Right renal cortex interstitium (tissue), 3 donors: Measurements from ENCODE around the gene XXYLT1. TPM values are rescaled to one million over a fixed set of nuclear protein-coding genes. Genes with fewer than 3 reads are reported as not detected.
"Not testable (repeated sequence)": the region's sequence is repeated elsewhere in the genome, so short reads cannot be mapped to it uniquely, and the experiment has no call there.

Source experiments
- DNase-seq, 3 donors: peaks; one replicate each; pipeline ENCODE4 v3.0.0-alpha.2; 2013; ENCODE audit warnings: low read depth in 3 of 3, low spot score in 2 of 3
- polyA plus RNA-seq, 3 donors: library from polyadenylated mRNA; unstranded; fragments of 120-200 nt; gene quantifications; one replicate each; pipeline ENCODE4 v1.2.1, GENCODE V29; 2013; ENCODE audit not compliant: insufficient read length in 3 of 3

XXYLT1 gene
- polyA plus RNA-seq, 3 donors = 29.7 to 32.4 (median 30.3) TPM

GRCh38 chr3:195228886-195229285, 42.1 kb downstream of the XXYLT1 start:
- not testable (repeated sequence) for DNase-seq

- DNase-seq = no peak
Measured at GRCh38 chr3:195227871-195228270, 43.1 kb downstream of the XXYLT1 start.

DNA sequence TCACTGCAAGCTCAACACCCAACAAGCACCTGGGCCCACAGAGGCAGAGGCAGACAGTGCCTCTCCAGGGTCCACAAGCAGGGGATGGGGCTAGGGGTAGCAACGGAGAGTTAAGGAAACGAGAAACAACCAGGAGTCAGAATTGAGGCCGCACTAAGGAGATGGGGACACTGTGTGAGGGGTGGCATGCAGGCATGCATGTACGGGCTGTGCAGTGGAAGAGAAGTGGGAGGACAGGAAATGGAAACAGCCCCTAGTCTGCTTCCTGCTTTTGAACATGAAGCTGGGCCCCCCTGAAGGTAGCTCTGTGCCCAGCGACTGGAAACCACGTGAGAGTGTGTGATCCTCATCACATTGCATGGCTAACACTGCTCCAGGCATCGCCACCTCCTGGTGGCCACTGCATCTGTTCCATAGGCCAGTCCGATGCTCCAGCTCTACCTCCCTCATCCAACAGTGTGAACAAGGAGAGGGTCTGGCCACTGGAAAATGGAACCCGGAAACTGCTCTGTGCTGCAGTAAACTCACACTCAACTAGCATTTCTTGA, 44.0 kb downstream of the XXYLT1 start:
- no peak for DNase-seq

DNA sequence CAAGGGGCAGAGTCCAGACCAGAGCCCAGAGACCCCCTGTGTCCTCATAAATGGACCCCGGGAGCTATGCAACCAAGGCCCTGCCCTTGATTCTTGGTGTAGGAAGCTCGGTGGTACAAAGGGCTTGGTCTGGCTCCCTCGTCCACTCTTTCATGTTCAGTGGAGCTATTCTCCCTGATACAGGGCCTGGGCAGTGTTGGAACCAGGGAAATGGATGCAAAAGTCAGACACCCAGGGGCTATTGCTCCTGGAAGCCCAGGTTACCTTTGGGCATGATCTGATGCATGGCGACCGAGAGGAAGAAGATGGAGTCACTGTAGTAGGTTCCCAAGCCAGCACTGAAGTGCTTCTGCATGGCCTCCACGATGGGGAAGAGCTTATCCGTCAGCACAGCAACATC, 44.5 kb downstream of the XXYLT1 start:
- DNase-seq = no peak

GRCh38 chr3:195224980-195225580, 45.9 kb downstream of the XXYLT1 start:
- no peak for DNase-seq

- no peak for DNase-seq
Measured at GRCh38 chr3:195224156-195224979, 46.6 kb downstream of the XXYLT1 start.

DNA sequence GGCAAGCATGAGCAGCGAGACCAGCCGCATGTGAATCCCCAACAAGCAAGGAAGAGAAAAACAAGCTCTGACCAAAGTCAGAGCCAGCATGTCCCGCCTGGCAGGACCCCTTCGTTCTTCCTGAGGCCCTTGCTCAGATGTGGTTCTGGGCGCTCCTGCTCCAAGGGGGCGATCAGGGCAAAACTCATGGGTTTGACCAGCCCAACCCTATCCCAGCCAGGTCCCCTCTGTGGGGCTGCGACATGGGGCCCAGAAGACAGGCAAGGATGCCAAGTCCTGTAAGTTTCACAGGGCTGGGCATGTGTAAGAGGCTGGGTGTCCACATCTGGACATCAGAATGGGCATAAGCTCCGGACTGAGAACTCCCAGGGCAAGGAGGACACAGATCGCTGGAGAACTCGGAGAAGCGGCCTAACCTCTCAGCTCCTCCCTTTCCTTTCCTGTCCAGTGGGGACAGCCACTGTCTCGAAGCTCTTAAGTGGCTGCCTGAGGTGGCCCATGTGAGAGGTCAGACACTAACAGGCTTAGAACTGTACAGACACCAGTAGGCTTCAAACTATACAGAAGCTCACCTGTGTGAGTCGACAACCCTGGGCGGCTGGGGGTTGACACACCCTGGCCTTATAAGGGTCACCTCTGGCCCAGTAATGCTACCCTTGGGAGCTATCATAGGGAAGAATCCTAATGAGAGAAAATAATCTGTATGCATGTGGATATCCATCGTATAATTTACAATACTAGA, 48.9 kb downstream of the XXYLT1 start:
- DNase-seq = no peak

GRCh38 chr3:195221015-195221853, 49.7 kb downstream of the XXYLT1 start:
- no peak for DNase-seq

GRCh38 chr3:195219351-195220230, 51.4 kb downstream of the XXYLT1 start:
- DNase-seq = no peak

DNA sequence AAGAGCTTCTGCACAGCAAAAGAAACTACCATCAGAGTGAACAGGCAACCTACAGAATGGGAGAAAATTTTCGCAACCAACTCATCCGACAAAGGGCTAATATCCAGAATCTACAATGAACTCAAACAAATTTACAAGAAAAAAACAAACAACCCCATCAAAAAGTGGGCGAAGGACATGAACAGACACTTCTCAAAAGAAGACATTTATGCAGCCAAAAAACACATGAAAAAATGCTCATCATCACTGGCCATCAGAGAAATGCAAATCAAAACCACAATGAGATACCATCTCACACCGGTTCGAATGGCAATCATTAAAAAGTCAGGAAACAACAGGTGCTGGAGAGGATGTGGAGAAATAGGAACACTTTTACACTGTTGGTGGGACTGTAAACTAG, 52.6 kb downstream of the XXYLT1 start:
- not testable (repeated sequence) for DNase-seq

- not testable (repeated sequence) for DNase-seq
Measured at GRCh38 chr3:195215576-195215975, 55.4 kb downstream of the XXYLT1 start.

GRCh38 chr3:195214381-195214780, 56.6 kb downstream of the XXYLT1 start:
- DNase-seq = no peak

GRCh38 chr3:195213639-195214315, 57.2 kb downstream of the XXYLT1 start:
- DNase-seq = no peak

DNA sequence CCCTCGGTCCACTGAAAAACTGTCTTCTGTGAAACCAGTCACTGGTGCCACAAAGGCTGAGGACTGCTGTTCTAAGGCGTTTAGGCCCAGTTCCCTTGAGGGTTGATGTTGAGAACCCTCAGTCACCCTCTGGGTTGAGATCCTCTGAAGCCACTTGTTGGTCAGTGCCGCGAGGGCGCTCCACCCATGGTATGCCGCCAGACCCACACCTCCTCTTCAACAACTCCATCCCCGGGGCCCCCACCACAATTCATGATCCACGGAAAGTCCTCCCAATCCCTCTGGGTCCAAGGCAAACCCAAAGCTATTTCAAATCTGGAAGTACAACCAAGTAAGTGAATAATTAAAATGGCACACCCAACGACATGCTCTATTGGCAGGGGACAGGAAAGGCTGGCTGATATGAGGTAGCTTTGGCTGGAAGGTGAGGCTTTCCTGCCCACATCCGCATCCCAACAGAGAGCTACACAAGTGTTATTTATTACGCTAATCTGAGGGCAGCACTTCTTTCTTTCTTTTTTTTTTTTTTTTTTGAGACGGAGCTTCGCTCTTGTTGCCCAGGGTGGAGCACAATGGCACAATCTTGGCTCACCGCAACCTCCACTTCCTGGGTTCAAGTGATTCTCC, 58.1 kb downstream of the XXYLT1 start:
- no peak for DNase-seq

- DNase-seq = no peak
Measured at GRCh38 chr3:195212033-195212748, 58.8 kb downstream of the XXYLT1 start.

- peak; percentile 59 to 67 (median 65) for DNase-seq
Measured at GRCh38 chr3:195210266-195210973, 60.5 kb downstream of the XXYLT1 start.

- peak in 1 of 3 donors; percentile 19 for DNase-seq
Measured at GRCh38 chr3:195209847-195210265, 61.1 kb downstream of the XXYLT1 start.
